ENCODE results near the gene AFF4.

Gene AFF4

GRCh38 chr5:132889501-132889900 is 73.9 kb downstream of the AFF4 start:
- DNase-seq (ENCODE audit: low read depth in 3 of 3) = no peak

GRCh38 chr5:132887283-132887682 is 76.2 kb downstream of the AFF4 start:
- no peak for DNase-seq (ENCODE audit: low read depth in 3 of 3)

- DNase-seq (ENCODE audit: low read depth in 3 of 3) = no peak
Measured at GRCh38 chr5:132886064-132886823, 77.2 kb downstream of the AFF4 start.

GRCh38 chr5:132884548-132884947 is 78.9 kb downstream of the AFF4 start:
- no peak for DNase-seq (ENCODE audit: low read depth in 3 of 3)

GRCh38 chr5:132883261-132883834 is 80.1 kb downstream of the AFF4 start:
- DNase-seq (ENCODE audit: low read depth in 3 of 3) = no peak

GRCh38 chr5:132877938-132878337 is 85.5 kb downstream of the AFF4 start:
- DNase-seq (ENCODE audit: low read depth in 3 of 3) = no peak

GRCh38 chr5:132877466-132877865 is 86.0 kb downstream of the AFF4 start:
- DNase-seq (ENCODE audit: low read depth in 3 of 3) = no peak

- no peak for DNase-seq (ENCODE audit: low read depth in 3 of 3)
Measured at GRCh38 chr5:132876020-132876759, 87.2 kb downstream of the AFF4 start.

GRCh38 chr5:132873930-132874271 is 89.5 kb downstream of the AFF4 start:
- no peak for DNase-seq (ENCODE audit: low read depth in 3 of 3)

GRCh38 chr5:132873119-132873929 is 90.1 kb downstream of the AFF4 start, which contains the start of gene LEAP2:
TSS of gene LEAP2 (plus strand) at chr5:132873668. CDS start at chr5:132873695, 27 bp downstream.
- DNase-seq (ENCODE audit: low read depth in 3 of 3) = no peak

- DNase-seq (ENCODE audit: low read depth in 3 of 3) = no peak
Measured at GRCh38 chr5:132872788-132873118, 90.7 kb downstream of the AFF4 start.

GRCh38 chr5:132871459-132872284 is 91.8 kb downstream of the AFF4 start:
- DNase-seq (ENCODE audit: low read depth in 3 of 3) = no peak

- DNase-seq (ENCODE audit: low read depth in 3 of 3) = no peak
Measured at GRCh38 chr5:132870801-132871200, 92.6 kb downstream of the AFF4 start.

- no peak for DNase-seq (ENCODE audit: low read depth in 3 of 3)
Measured at GRCh38 chr5:132868754-132869153, 94.7 kb downstream of the AFF4 start.

- no peak for DNase-seq (ENCODE audit: low read depth in 3 of 3)
Measured at GRCh38 chr5:132867046-132867451, 96.4 kb downstream of the AFF4 start.

- DNase-seq (ENCODE audit: low read depth in 3 of 3) = peak; percentile 65 to 83 (median 77)
Measured at GRCh38 chr5:132866342-132867045, 96.9 kb downstream of the AFF4 start, which contains the start of the genes GDF9 and UQCRQ. TSS of gene GDF9 (minus strand) at chr5:132866469. CDS start at chr5:132864533, 1,936 bp downstream. TSS of gene UQCRQ (plus strand) at chr5:132866642. CDS start at chr5:132866882, 240 bp downstream.

- no peak for DNase-seq (ENCODE audit: low read depth in 3 of 3)
Measured at GRCh38 chr5:132865668-132866341, 97.6 kb downstream of the AFF4 start.

GRCh38 chr5:132860742-132861141 is 102.7 kb downstream of the AFF4 start:
- DNase-seq (ENCODE audit: low read depth in 3 of 3) = no peak

GRCh38 chr5:132859889-132860437 is 103.5 kb downstream of the AFF4 start:
- no peak for DNase-seq (ENCODE audit: low read depth in 3 of 3)

All from stimulated activated CD4-positive, alpha-beta T cell treated with anti-CD3 and anti-CD28 coated beads, TNF-alpha, amount 100 ng/mL, for 4 hours (primary cell).